22Rv1 (cell line): ENCODE data around the gene SIGLEC1.

Source experiments
- CTCF ChIP-seq: fragments of 450-650 bp; IDR thresholded peaks from 2 replicates; pipeline ENCODE4 v1.5.1; 2017; ENCODE audit warnings: mild to moderate bottlenecking
- ZFX ChIP-seq: fragments of 450-650 bp; IDR thresholded peaks from 2 replicates; pipeline ENCODE4 v1.6.1; 2017; ENCODE audit warnings: antibody characterized with exemption, borderline replicate concordance

GRCh38 chr20:3744037-3744436 is 31.6 kb upstream of the SIGLEC1 start:
- TF ChIP-seq CTCF (no peak), ZFX (no peak)
